Neuronal stem cell (in vitro differentiated cells): ENCODE data around the gene GTF3C6.
"Not testable (repeated sequence)": the region's sequence is repeated elsewhere in the genome, so short reads cannot be mapped to it uniquely, and the experiment has no call there.

ENCODE experiments used
- DNase-seq: peaks from one replicate; pipeline ENCODE4 v3.0.0-alpha.2; 2013; ENCODE audit warnings: low spot score
- H2AFZ ChIP-seq: one replicate; pipeline ENCODE4 v1.6.1; 2013; ENCODE audit warnings: mild to moderate bottlenecking, low read length, inconsistent platforms
- H2AK5ac ChIP-seq: 2 replicates; pipeline ENCODE4 v1.6.1; 2013; ENCODE audit warnings: low read depth, mild to moderate bottlenecking, inconsistent platforms, low read length, moderate library complexity, mixed read lengths
- H2BK120ac ChIP-seq: 2 replicates; pipeline ENCODE4 v1.6.1; 2013; ENCODE audit warnings: low read depth, mild to moderate bottlenecking, inconsistent platforms, low read length, moderate library complexity, mixed read lengths
- H2BK12ac ChIP-seq: one replicate; pipeline ENCODE4 v1.6.1; 2013; ENCODE audit warnings: low read length, inconsistent platforms
- H2BK15ac ChIP-seq: 2 replicates; pipeline ENCODE4 v1.6.1; 2013; ENCODE audit warnings: mild to moderate bottlenecking, low read length, inconsistent platforms, mixed read lengths
- H2BK5ac ChIP-seq: one replicate; pipeline ENCODE4 v1.6.1; 2013; ENCODE audit warnings: inconsistent platforms, mild to moderate bottlenecking, low read length, moderate library complexity
- H3K14ac ChIP-seq: one replicate; pipeline ENCODE4 v1.6.1; 2013; ENCODE audit warnings: low read length, inconsistent platforms
- H3K18ac ChIP-seq: 2 replicates; pipeline ENCODE4 v1.6.1; 2013; ENCODE audit warnings: low read length, inconsistent platforms
- H3K23ac ChIP-seq: 2 replicates; pipeline ENCODE4 v1.6.1; 2013; ENCODE audit warnings: low read depth, mild to moderate bottlenecking, mixed read lengths, low read length, inconsistent platforms; ENCODE audit not compliant: poor library complexity
- H3K27ac ChIP-seq: replicated peaks from 3 replicates; pipeline ENCODE4 v1.5.1; 2013; ENCODE audit warnings: low read length, inconsistent platforms
- H3K27me3 ChIP-seq, 3 experiments: 2 replicates each; pipeline ENCODE4 v1.6.1; 2013; ENCODE audit warnings: low read length in 3 of 3, mild to moderate bottlenecking in 2 of 3, inconsistent platforms in 1 of 3, low read depth in 1 of 3, mixed read lengths in 1 of 3, moderate library complexity in 1 of 3; ENCODE audit not compliant: control insufficient read depth in 3 of 3, insufficient read depth in 3 of 3
- H3K36me3 ChIP-seq, 2 donors: replicated peaks in 1 of 2; 2 replicates each; pipeline ENCODE4 v1.6.1; 2013; ENCODE audit warnings: low read length in 2 of 2; ENCODE audit not compliant: control insufficient read depth in 2 of 2, insufficient read depth in 2 of 2
- H3K4ac ChIP-seq: 2 replicates; pipeline ENCODE4 v1.6.1; 2013; ENCODE audit warnings: inconsistent platforms, mild to moderate bottlenecking, low read length, moderate library complexity
- H3K4me1 ChIP-seq, 2 donors: 1 replicate in 1 of 2; 2 replicates in 1 of 2; pipeline ENCODE4 v1.6.1; 2013; ENCODE audit warnings: low read length in 2 of 2, low read depth in 1 of 2; ENCODE audit not compliant: control insufficient read depth in 2 of 2, insufficient read depth in 1 of 2
- H3K4me2 ChIP-seq: one replicate; pipeline ENCODE4 v1.6.1; 2013; ENCODE audit warnings: mild to moderate bottlenecking, low read length, inconsistent platforms; ENCODE audit not compliant: insufficient read depth, poor library complexity, severe bottlenecking
- H3K4me3 ChIP-seq, 2 donors: 2 replicates each; pipeline ENCODE4 v1.5.1; 2013; ENCODE audit warnings: low read length in 2 of 2, mild to moderate bottlenecking in 2 of 2, inconsistent platforms in 1 of 2, moderate library complexity in 1 of 2
- H3K79me1 ChIP-seq: one replicate; pipeline ENCODE4 v1.6.1; 2013; ENCODE audit warnings: low read depth, mild to moderate bottlenecking, inconsistent platforms, low read length, moderate library complexity
- H3K9ac ChIP-seq: one replicate; pipeline ENCODE4 v1.6.1; 2013; ENCODE audit warnings: mild to moderate bottlenecking, low read depth, low read length, inconsistent platforms; ENCODE audit not compliant: poor library complexity
- H3K9me3 ChIP-seq, 2 donors: replicated peaks in 1 of 2; 2 replicates each; pipeline versions ENCODE3 to v1.6.1; 2013; ENCODE audit warnings: low read length in 2 of 2, mild to moderate bottlenecking in 2 of 2, inconsistent platforms in 1 of 2, low read depth in 1 of 2, mixed read lengths in 1 of 2, moderate library complexity in 1 of 2; ENCODE audit not compliant: control insufficient read depth in 2 of 2, insufficient read depth in 1 of 2
- H4K8ac ChIP-seq: one replicate; pipeline ENCODE4 v1.6.1; 2013; ENCODE audit warnings: low read depth, mild to moderate bottlenecking, inconsistent platforms, low read length, moderate library complexity
- H4K91ac ChIP-seq: one replicate; pipeline ENCODE4 v1.6.1; 2013; ENCODE audit warnings: low read length, low read depth, mild to moderate bottlenecking, inconsistent platforms; ENCODE audit not compliant: poor library complexity
- WGBS, 2 donors: extraction: QIAGEN DNeasy Blood & Tissue Kit; methylation state at CpG; one replicate each; pipeline ENCODE4 v1.1.7; 2013; ENCODE audit warnings: missing lambda C conversion rate in 2 of 2, mixed read lengths in 1 of 2; ENCODE audit not compliant: insufficient read length in 2 of 2, insufficient replicate concordance in 1 of 2; ENCODE audit errors: extremely low coverage in 2 of 2; 5-methylcytosine and 5-hydroxymethylcytosine counted together

The GTF3C6 gene

DNA sequence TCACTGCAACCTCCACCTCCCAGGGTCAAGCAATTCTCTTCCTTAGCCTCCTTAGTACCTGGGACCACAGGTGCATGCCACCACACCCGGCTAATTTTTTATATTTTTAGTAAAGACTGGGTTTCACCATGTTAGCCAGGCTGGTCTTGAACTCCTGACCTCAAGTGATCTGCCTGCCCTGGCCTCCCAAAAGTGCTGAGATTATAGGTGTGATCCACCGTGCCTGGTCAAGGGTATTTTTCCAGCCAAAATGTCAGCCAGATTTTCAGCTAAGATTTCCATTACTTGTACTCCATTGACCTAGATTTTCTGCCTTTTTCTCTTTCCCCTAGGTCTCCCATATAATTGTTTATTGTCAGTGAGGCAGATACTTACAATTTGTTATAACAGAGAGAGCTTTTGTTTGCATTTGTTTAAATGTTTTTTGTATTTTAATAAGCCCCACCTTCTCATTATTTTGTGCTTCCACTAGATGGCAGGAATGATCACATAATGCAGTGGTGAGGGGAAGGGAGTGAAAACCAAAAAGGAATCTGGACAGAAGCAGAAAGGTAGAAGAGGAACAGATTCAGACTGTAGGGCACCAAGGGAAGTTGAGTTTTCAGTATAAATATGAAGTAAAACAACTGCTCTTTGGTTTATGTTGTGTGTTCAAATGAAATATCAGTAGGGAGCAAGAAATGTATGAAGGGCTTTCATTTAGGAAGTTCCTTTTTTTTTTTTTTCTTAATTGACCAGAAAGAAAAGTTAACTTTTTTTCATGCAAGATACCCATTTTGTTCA is 53.0 kb downstream of the GTF3C6 start:
- no peak overlapping the region for H3K4ac ChIP-seq

GRCh38 chr6:111012143-111012452 is 53.6 kb downstream of the GTF3C6 start:
- Histone ChIP-seq H2AFZ (no peak overlapping the region), H3K4me1 (no peaks in the 10 kb centered on the region), H3K27me3 (no peaks in the 10 kb centered on the region), H2BK5ac (no peak overlapping the region), H3K4ac (no peak overlapping the region), H3K36me3 (peaks cover 12 to 80% of the 10 kb centered on the region in 2 donors), H3K4me3 (no peak overlapping the region), H3K14ac (no peak overlapping the region), H3K18ac (no peak overlapping the region), H3K4me2 (no peak overlapping the region), H3K9ac (no peak overlapping the region), H4K91ac (no peak overlapping the region), H3K79me1 (peaks cover 2% of the 10 kb centered on the region), H3K27ac (no peak overlapping the region), H4K8ac (no peak overlapping the region), H2BK12ac (no peak overlapping the region), H2BK120ac (no peak overlapping the region), H3K9me3 (peaks cover 4 to 11% of the 10 kb centered on the region in 2 donors), H3K23ac (no peak overlapping the region), H2BK15ac (no peak overlapping the region), H2AK5ac (no peak overlapping the region)
- WGBS, 2 donors, result no CpG with 5 or more reads among the region's 2 CpGs
- DNase-seq, result no peak

More for the DNA sequence above, 53.0 kb downstream of the GTF3C6 start:
- peak; percentile 35 for DNase-seq
- Histone ChIP-seq H3K18ac (no peak overlapping the region), H2AK5ac (no peak overlapping the region), H2BK12ac (no peak overlapping the region), H3K14ac (no peak overlapping the region), H2BK120ac (no peak overlapping the region), H2BK5ac (no peak overlapping the region), H3K9me3 (peaks cover 4 to 11% of the 10 kb centered on the region in 2 donors), H3K27ac (no peak overlapping the region), H3K36me3 (peaks cover 12 to 84% of the 10 kb centered on the region in 2 donors), H3K9ac (no peak overlapping the region), H3K4me2 (no peak overlapping the region), H3K4me3 (no peak overlapping the region), H3K79me1 (peaks cover 2% of the 10 kb centered on the region), H2AFZ (no peak overlapping the region), H2BK15ac (no peak overlapping the region), H3K23ac (no peak overlapping the region), H4K91ac (no peak overlapping the region), H3K4me1 (no peaks in the 10 kb centered on the region), H3K27me3 (no peaks in the 10 kb centered on the region), H4K8ac (no peak overlapping the region)
- WGBS, 2 donors, result no CpG with 5 or more reads among the region's 2 CpGs

- not testable (repeated sequence) for H4K8ac ChIP-seq, H3K27me3 ChIP-seq, H3K4ac ChIP-seq, H2BK120ac ChIP-seq, H3K27ac ChIP-seq, H2BK12ac ChIP-seq, H3K18ac ChIP-seq, H3K4me2 ChIP-seq, H3K4me1 ChIP-seq, H2AK5ac ChIP-seq, H2BK5ac ChIP-seq, H2BK15ac ChIP-seq, H3K23ac ChIP-seq, H3K4me3 ChIP-seq, H3K14ac ChIP-seq, DNase-seq, H4K91ac ChIP-seq, H3K9ac ChIP-seq, H2AFZ ChIP-seq, H3K79me1 ChIP-seq
- Histone ChIP-seq H3K36me3 (peaks cover 12 to 80% of the 10 kb centered on the region in 2 donors), H3K9me3 (peaks cover 4 to 11% of the 10 kb centered on the region in 2 donors)
- no CpG with 5 or more reads among the region's 4 CpGs for WGBS, 2 donors
Measured at GRCh38 chr6:111012520-111012919, 54.0 kb downstream of the GTF3C6 start.

- Histone ChIP-seq H3K23ac (no peak overlapping the region), H3K27me3 (no peaks in the 10 kb centered on the region), H3K14ac (no peak overlapping the region), H3K4me2 (no peak overlapping the region), H3K4me3 (no peak overlapping the region), H4K91ac (no peak overlapping the region), H3K4ac (no peak overlapping the region), H3K36me3 (peaks cover 13 to 78% of the 10 kb centered on the region in 2 donors), H3K27ac (no peak overlapping the region), H2BK15ac (no peak overlapping the region), H2BK12ac (no peak overlapping the region), H4K8ac (no peak overlapping the region), H3K9me3 (peaks cover 7 to 13% of the 10 kb centered on the region in 2 donors), H2AK5ac (no peak overlapping the region), H3K18ac (no peak overlapping the region), H3K9ac (no peak overlapping the region), H3K79me1 (peaks cover 4% of the 10 kb centered on the region), H2AFZ (no peak overlapping the region), H2BK5ac (no peak overlapping the region), H3K4me1 (no peaks in the 10 kb centered on the region), H2BK120ac (no peak overlapping the region)
- no CpG with 5 or more reads among the region's 4 CpGs for WGBS, 2 donors
- DNase-seq, result no peak
Measured at GRCh38 chr6:111013144-111013915, 54.8 kb downstream of the GTF3C6 start.
